ENCODE data around the gene PRTFDC1. TPM values are rescaled to one million over a fixed set of nuclear protein-coding genes. Genes with fewer than 3 reads are reported as not detected.

PRTFDC1 gene
- total RNA-seq, 1 donor from 2014 or later: 27.0 TPM

- TF ChIP-seq, protein P1, sequence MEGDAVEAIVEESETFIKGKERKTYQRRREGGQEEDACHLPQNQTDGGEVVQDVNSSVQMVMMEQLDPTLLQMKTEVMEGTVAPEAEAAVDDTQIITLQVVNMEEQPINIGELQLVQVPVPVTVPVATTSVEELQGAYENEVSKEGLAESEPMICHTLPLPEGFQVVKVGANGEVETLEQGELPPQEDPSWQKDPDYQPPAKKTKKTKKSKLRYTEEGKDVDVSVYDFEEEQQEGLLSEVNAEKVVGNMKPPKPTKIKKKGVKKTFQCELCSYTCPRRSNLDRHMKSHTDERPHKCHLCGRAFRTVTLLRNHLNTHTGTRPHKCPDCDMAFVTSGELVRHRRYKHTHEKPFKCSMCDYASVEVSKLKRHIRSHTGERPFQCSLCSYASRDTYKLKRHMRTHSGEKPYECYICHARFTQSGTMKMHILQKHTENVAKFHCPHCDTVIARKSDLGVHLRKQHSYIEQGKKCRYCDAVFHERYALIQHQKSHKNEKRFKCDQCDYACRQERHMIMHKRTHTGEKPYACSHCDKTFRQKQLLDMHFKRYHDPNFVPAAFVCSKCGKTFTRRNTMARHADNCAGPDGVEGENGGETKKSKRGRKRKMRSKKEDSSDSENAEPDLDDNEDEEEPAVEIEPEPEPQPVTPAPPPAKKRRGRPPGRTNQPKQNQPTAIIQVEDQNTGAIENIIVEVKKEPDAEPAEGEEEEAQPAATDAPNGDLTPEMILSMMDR (IDR thresholded peaks at IDR 0.05; ENCODE audit: unreplicated experiment): no peak
- Mint-ChIP-seq H3K36me3 (peaks cover 21% of the 10 kb centered on the region), H3K9me3 (peaks cover 12% of the 10 kb centered on the region), H3K27me3 (ENCODE audit: low read depth) (no peaks in the 10 kb centered on the region), H3K27ac (no peak overlapping the region), H3K4me1 (peaks cover 11% of the 10 kb centered on the region), H3K4me3 (no peak overlapping the region)
- no peak for DNase-seq (ENCODE audit: low spot score in 2 of 2, unreplicated experiment in 2 of 2)
Observed at GRCh38 chr10:24908793-24909423, 43.5 kb downstream of the PRTFDC1 start.

DNA sequence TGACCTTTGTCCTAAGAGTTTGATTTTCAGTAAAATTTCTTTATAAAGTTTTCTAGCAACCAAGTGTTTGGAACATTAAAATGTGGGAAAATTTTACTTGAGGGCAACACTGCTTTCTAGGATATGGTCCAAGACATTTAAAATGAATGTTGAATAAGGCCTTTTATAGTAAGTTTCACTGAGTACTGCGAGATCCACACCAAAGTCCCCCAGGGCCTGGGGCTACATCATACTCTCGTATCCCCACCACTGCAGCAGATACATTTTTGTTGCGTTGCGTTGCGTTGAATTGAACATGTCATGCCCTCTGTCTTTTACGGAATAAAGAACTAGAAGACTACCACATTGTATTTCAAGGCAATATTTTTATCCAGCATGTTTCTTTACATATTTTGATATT is 44.5 kb downstream of the PRTFDC1 start:
- TF ChIP-seq, protein P1 (IDR thresholded peaks at IDR 0.05; ENCODE audit: unreplicated experiment): no peak
- Mint-ChIP-seq H3K9me3 (peaks cover 12% of the 10 kb centered on the region), H3K27me3 (ENCODE audit: low read depth) (no peaks in the 10 kb centered on the region), H3K36me3 (peaks cover 21% of the 10 kb centered on the region), H3K27ac (no peak overlapping the region), H3K4me3 (no peak overlapping the region), H3K4me1 (peaks cover 4% of the 10 kb centered on the region)
- DNase-seq (ENCODE audit: low spot score in 2 of 2, unreplicated experiment in 2 of 2): no peak

DNA sequence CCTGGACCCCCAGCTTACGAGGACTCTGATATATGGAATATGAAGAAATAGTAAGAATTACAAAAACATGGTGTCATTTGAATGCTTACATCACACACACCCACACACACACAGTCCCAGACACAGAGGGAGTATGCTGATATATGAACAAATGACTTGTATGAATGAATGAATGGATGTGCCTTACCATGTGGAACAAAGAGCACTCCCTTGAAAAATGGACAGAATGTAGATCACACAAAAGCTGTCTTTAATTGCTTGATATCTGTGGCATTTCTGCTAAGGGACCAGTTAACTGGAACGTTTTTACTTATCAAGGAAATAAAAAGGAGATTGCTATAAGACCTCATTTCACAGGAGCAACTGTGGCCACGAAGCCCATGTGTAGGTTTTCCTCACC is 46.0 kb downstream of the PRTFDC1 start:
- H3K27ac Mint-ChIP-seq: no peak overlapping the region
- H3K27me3 Mint-ChIP-seq (ENCODE audit: low read depth): no peaks in the 10 kb centered on the region
- H3K36me3 Mint-ChIP-seq: peaks cover 18% of the 10 kb centered on the region
- peaks cover 9% of the 10 kb centered on the region for H3K4me1 Mint-ChIP-seq
- no peak for DNase-seq (ENCODE audit: low spot score in 2 of 2, unreplicated experiment in 2 of 2)
- H3K4me3 Mint-ChIP-seq: no peak overlapping the region
- TF ChIP-seq, protein P1 (IDR thresholded peaks at IDR 0.05; ENCODE audit: unreplicated experiment): no peak
- H3K9me3 Mint-ChIP-seq: peaks cover 12% of the 10 kb centered on the region

GRCh38 chr10:24904824-24905223 is 47.6 kb downstream of the PRTFDC1 start:
- Mint-ChIP-seq H3K4me3 (no peak overlapping the region), H3K4me1 (peaks cover 14% of the 10 kb centered on the region), H3K27ac (no peak overlapping the region), H3K9me3 (peaks cover 12% of the 10 kb centered on the region), H3K36me3 (peaks cover 18% of the 10 kb centered on the region), H3K27me3 (ENCODE audit: low read depth) (no peaks in the 10 kb centered on the region)
- DNase-seq (ENCODE audit: low spot score in 2 of 2, unreplicated experiment in 2 of 2): no peak
- TF ChIP-seq, protein P1 (IDR thresholded peaks at IDR 0.05; ENCODE audit: unreplicated experiment): no peak

DNA sequence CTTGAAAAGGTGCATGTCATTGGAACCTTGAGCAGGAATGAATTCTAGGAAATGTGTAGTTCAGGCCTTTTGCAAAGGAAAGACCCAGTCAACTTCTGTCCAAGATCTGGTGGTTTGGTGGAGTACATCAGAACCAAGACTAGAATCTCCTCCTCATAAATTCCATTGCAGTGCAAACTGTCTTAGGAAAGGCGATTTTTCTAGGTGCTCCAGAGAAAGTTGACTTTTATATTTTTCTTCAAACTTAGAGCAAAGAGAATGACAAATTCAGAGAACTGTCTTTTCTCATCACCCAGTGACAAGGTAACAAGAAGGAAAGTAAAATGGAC is 50.0 kb downstream of the PRTFDC1 start:
- peaks cover 12% of the 10 kb centered on the region for H3K9me3 Mint-ChIP-seq
- H3K4me1 Mint-ChIP-seq: peaks cover 20% of the 10 kb centered on the region
- no peak for DNase-seq (ENCODE audit: low spot score in 2 of 2, unreplicated experiment in 2 of 2)
- H3K4me3 Mint-ChIP-seq: no peak overlapping the region
- TF ChIP-seq, protein P1 (IDR thresholded peaks at IDR 0.05; ENCODE audit: unreplicated experiment): no peak
- H3K27me3 Mint-ChIP-seq (ENCODE audit: low read depth): no peaks in the 10 kb centered on the region
- H3K36me3 Mint-ChIP-seq: peaks cover 20% of the 10 kb centered on the region
- H3K27ac Mint-ChIP-seq: peak overlapping the region; percentile 82

All from mesothelial cell of epicardium (in vitro differentiated cells).